Myocyte (in vitro differentiated cells): ENCODE measurements around the gene RUNX2. TPM values are rescaled to one million over a fixed set of nuclear protein-coding genes. Genes with fewer than 3 reads are reported as not detected.
"Not testable (repeated sequence)": the region's sequence is repeated elsewhere in the genome, so short reads cannot be mapped to it uniquely, and the experiment has no call there.

Experiments
- DNase-seq: peaks from one replicate; pipeline ENCODE4 v3.0.0-alpha.2; 2012; ENCODE audit warnings: low read depth
- total RNA-seq: library from RNA; depleted of rRNA; stranded (reverse); fragments of >200 nt; gene quantifications from 2 replicates; pipeline ENCODE4 v1.2.3, GENCODE V29; 2014

RUNX2 gene
- total RNA-seq, 1 donor from 2014 or later, result 7.2 TPM

DNA sequence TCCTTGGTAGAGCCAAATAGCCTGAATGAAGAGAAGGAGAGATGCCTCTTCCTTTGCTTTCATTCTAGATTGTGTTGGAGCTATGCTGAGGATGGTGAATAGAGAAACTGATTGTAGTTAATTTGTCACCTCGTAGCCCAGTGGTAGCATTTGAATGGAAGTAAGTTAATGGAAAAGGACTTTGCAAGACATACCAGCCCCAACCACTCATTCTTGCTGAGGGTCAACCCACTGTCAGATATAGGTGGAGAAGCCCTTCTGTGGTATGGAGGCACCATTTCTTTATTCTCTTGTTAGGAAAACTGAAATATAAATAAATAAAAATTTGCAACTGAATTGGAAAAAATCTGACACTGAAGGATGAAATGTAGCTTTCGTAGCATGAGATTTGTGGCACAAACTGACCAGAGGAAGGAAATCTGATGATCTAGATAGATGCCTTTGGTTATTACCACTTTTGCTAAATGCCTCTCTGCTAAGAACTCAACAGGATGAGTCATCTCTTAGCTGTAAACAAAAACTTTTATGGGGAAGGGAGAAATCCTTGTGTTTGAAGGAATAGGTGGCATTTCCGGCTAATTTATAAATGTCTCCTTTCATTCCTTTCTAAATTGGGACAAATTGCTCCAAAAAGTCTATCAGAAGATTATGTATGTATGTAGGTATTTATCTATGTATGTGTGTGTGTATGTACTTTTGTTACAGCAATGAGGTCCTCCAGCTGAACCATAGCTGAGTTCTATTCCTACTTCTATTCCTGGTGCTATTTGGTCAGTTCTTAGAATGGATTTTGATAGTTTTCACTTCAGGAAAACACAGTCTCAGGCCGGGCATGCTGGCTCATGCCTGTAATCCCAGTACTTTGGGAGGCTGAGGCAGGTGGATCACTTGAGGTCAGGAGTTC is 126.1 kb downstream of the RUNX2 start:
- peak; percentile 67 for DNase-seq

DNA sequence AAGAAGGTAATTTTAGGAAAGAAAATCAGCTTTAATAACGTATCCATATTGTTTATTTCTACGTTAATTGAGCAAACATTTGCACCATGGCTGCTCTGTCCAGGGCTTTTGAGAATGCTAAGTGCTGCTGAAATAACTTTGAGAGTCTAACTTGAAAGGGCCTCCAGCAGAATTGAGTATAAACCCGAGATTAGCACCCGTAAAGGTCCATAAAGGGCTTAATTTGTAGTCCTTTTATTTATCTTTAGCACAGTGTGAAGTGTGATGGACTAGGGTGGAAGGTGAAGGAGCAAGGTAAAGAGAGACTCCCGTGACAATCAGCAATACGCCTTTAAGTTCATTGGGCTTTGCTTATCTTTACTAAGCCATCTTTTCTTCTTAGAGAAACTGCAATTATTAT is 127.3 kb downstream of the RUNX2 start:
- DNase-seq, result no peak

DNA sequence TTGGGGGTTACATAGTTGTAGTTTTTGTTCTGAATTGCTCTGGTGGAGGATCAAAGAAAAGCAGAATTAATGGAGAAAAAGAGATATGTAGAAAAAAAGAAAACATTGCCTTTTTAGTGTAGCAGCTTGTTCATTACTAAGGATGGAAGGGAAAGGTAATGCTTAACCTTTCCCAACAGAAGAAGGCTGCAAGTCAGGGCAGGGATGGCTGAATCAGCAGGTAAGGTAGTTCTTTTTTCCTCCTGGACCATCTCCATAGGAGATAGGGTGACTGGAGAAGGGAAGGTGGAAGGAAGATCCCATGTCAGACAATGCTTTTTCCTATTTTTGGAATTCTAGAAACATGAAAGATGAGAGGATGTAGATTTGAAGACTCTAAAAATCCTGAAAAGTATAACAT is 129.0 kb downstream of the RUNX2 start:
- no peak for DNase-seq

DNA sequence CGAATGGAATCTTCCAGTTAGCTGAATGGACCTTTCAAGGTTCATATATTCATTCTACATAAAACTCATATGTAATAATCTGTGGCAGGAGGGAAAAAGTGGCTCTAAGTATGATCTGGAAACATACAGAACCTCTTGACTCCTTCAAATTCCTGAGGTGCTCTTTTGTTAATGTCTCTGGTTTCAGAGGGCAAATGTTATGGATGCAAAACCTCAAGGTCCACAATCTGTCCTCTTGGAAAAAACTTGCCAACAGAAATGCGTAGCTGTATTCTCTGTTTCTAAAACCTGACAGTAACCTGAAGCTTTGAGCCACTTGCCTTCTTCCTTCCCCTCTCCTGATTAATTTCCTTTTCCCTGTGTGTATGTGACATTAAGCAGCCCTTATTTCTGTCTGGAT is 130.5 kb downstream of the RUNX2 start:
- no peak for DNase-seq

DNA sequence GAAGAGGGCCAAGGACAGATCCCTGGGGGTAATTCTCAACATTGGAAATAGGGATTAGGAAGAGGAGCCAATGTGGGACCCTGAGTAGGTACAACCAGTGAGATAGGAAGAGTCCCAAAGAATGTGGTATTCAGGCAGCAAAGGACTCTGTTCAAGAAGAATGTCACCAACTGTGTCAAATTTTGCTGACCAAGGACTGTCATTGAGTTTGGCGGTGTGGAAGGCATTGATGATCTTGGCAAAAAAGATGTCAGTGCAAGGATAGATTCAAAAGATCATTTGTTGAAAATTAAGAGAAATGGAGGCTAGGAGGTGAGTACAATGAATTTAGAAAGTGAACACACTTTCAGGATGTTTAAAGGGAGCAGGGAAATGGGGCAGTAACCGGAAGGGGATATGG is 132.0 kb downstream of the RUNX2 start:
- no peak for DNase-seq

DNA sequence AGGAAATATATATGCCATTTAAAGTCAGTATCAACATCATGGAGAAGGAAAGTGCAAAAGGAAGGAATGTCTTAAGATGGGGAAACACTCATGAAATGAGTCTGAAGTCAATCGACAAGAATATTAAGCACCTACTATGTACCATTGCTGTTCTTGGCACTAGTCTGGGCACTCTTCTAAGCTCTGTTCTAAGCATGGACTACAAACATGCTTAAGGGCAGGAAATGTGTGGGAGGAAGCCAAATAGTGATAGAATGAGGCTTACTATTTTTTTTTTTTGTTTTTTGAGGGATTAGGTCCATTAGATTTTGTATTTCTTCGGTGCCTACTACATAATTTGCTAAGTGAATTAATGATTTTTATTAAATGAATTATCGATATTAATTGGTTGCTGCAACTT is 133.4 kb downstream of the RUNX2 start:
- DNase-seq, result no peak

DNA sequence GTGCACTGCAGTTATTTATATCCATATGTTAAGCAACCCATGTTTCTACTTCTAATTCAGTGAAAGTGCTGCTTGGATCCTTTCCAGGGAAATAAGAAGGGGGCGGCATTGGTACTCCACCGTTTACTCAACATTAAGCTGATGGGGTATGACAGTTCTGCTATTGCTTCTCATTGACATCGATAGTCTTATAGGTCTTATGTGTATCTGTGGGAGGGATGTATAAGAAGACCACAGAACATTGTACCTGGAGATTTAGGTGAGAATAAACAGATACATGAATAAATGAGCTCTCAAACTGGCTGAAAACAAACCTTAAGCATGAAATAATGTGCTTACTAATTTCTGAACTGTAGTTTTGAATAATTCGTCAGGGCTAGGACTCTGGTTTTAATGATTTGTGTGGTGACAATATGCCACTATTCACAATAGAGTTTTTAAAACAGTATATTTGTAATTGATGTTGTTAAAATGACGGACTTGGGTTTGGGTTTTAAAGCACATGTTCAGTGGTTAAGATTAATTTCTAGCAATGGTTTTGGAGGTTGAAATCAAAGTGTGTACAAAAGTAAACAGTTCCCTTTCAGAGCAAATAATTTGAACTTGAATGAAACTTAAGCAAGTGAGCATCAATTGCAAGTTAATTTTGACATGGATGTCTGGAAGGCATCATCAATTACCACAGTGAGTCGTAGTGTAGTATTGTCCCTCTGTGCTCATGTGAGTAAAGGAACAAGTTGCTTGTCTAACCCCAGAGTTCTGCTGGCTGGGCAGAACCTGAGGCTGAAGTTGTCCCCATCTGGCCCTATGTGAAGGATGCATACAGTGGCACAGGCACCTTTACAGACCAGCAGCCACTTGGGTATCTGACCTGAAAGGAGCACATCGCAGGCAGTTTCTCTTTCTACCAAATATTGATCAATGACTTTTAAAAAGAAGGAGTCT is 134.3 kb downstream of the RUNX2 start:
- no peak for DNase-seq

DNA sequence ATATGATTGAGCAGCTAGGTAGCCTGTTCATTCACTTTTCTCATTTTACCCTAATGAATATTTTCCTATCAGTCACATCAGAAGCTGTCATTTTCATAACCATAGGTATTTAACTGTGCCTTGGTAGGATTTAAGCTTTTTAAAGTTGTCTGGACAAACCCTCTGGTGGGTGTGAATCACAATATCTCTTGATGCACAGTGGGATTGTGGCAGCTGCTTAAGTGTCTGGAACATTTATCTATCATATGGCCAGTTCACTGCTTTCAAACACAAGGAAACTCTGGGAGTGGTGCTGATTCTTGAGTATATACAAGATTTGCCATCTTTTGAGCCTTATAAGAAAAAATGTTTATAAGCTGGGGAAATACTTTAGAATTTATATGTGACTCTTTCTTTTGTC is 136.6 kb downstream of the RUNX2 start:
- DNase-seq, result no peak

DNA sequence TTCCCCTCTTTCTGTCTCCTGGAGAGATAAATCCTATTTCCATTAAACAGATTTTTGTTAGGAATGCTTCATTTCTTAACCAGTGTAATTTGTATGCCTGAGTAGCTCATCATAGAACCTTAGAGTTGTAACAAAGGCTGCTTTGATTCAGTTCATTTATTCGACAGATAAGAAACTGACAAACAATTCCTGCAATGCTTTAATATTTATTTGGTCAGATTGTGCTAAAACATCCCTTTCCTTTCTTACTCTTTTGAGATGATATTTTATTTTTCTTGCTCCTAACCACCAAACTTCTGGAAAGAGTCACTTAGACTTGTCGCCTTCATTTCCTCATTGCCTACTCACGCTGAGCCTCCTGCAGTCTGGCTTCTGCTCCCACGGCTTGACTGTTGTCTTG is 138.6 kb downstream of the RUNX2 start:
- DNase-seq, result no peak

DNA sequence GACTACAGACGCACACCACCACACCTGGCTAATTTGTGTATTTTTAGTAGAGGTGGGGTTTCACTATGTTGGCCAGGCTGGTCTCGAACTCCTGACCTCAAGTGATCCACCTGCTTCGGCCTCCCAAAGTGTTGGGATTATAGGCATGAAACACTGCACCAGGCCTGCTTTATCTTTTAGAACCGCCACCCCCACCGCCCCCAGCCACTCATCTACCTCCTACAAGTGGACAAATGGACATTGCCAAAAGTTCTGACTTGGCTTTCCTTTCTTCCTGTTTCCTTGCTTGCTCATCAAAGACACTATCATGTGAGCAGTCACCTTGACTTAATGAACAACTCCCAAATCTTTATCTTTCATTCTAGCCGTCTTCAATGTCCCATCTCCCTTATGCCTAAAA is 139.3 kb downstream of the RUNX2 start:
- not testable (repeated sequence) for DNase-seq

DNA sequence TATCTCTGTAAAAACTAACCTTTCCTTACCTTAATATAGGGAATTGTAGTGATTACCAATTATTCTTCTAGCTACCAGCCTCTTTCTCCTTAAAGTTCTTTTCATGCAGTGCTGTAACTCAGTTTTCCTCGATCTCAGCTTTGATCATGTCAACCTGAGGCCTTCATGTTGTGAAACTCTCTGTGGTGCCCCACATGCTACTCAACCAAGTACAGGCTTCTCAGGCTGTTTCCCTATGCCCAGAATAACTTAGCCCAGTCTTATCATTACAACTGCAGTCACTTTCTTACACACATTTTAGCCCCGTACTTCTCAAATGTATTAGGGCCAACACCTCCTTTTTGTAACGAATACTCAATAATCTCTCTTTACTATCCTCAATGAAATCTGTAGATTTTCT is 139.7 kb downstream of the RUNX2 start:
- DNase-seq, result no peak

DNA sequence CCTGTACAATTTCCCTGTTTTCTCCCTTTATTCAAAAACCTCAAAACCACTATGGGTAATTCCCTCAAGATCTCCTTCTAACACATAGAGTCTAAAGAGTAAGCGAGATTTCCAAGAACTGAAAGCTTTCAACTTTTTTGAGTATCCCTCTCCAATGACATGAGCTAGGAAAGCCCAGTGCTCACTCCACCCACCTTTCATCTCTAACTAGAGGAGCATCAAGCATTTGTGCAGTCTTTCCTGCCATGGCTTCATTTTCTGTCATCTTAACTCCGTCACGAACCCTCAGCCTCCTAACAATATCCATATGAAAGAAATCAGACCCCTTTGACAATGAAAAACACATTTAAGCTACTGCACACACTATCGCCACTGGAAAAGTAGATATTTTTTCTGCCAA is 141.5 kb downstream of the RUNX2 start:
- no peak for DNase-seq

DNA sequence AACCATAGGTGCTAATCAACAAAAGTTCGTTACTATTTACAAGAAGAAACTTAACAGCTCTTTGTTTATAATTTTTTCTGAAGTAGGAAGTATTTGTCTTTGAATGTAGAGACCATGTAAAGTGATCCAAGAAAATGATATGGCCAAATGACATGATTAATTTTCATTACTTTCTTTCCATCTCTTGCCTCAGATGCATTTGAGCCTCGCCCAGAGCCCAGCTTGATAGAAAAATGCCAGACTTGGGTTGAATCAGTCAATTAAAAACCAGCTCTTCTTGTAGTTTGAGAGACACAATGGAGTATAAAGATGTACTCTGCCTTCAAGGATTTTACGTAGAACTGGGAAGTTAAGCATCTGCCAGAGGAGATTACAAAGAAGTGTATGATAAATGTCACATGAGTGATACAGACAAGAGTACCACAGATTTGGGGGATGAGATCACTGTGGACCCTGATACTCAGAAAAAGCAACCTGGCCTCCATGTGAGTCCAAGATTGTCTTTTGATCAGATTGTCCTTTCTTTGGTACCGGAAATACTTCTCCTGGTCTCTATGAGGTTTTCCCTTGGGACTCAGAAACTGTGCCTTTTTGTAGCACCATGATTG is 142.1 kb downstream of the RUNX2 start:
- no peak for DNase-seq

DNA sequence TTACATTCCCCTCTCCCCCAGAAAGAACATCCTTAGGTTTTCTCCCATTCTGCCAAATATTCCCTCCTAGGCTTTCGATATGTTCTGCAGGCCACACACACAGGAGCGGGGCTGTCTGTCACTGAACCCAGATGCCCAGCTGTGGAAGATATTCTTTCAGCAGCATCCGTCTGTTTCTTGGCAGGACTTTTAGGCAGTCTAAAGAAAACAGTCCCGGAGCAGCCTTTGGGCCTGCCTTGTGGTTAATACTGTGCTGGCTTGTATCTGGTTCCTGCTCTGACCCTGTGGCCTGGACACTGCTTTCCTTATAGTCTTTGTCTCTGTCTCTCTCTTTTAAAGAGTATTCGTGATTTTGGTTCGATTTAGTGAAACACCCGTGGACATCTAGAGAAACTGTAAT is 144.3 kb downstream of the RUNX2 start:
- peak; percentile 92 for DNase-seq

DNA sequence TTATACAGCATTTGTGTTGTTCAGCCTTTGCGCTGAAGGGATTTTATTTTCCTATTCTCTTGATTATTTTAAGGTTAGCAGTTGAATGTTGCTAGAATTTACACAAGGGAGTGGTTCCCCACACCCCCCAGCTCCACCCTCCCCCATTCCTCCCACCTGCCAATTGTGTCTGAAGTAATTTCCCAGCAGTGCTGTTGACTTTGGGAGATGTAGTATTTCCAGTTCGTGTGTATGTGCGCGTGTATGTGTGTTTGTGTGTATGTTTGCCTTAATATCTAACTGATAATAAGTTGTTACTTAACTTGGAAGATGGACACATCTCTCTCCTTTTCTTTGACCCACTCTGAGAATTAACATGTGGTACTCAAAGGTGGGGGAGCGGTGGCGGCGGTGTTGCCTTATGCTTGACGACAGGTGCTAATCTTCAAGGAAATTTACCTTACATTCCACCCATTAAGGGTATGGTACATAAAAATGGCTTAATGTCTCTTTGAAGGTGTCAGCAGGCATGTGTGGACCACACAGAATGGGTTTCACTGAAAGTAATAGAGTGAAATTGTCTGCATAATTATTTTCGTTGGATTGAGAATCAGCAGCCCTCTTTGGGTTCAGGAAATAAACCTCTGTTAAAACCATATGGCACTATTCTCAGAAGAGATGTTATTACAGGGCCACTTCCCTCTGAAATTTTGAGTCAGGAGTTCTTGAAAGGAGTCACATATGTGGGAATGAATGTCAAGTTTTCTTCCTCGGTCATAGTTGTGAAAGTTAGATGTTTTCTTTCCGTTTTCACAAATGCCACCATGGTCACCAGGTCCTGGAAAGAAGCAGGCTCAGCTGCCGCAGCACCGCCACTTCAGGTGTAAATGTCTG is 145.2 kb downstream of the RUNX2 start:
- DNase-seq, result peak; percentile 44

DNA sequence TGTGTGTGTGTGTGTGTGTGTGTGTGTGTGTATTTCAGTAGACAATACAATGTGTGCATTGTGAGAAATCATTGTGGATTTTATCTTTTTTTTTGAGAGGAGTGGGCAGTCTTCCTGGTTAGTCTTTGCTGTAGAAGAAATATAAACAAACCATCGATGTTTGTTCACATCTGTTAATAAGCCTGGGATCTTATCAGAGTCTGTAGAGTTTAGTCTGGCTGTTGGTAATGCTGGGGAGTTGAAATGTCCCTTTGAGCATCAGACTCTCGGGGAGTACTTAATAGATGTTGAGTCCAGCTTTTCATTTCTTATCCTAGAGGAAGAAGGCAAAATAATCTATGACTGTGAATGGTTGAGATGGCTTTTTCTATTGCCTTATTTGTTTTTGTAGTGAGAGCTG is 146.2 kb downstream of the RUNX2 start:
- no peak for DNase-seq

DNA sequence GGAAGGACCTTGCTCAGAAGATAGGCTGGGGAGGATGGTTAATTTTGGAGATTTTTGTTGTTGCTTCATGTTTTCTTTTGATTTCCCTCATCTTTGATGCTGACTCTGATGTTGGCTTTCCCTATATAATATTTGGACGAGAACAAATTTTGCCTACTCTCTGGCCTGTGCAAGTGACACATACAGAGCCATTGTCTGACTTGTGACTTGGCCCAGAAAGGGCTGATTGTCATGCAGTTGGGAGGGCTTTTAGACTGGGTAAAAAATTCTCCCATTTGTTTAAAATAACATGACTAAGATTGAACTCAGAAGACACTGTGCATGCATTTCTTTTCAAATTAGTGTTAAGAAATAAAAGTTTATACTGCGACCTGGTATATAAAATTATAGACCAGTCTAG is 148.2 kb downstream of the RUNX2 start:
- DNase-seq, result no peak

DNA sequence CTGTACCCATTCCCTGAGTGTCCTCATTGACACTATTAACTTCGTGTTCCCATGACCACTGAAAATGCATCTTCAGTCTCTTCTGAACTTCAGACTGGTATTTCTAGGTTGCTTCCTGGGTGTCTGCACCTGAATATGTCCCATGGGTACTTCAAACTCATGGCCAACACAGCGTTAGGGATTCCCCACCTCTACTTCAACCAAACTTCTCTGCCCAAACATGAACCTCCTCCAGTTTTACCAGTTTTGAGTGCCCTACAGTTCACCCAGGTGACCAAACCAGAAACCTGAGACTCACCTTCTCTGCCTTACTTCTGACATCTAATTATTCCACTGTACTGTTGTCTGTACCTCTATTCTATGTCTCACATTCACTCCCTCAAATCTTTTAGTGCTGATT is 149.1 kb downstream of the RUNX2 start:
- no peak for DNase-seq

DNA sequence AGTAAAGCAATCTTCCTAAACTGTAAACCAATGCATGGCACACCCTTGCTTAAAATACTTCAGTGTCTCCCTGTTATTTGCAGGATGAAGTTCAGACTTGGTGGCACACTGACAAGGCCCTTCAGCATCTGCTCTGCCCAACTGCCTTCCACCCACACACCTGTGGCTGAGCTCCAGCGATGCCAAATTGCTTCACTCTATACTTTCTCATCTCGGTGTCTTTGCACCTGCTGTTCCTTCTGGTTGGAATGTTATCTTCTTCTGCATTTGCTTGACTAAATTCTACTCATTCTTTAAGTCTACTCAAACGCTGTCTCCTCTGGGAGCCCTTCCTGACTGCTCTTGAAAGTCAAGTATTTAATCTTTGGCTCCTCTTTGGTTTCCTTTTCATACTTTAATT is 149.7 kb downstream of the RUNX2 start:
- DNase-seq, result peak; percentile 47

DNA sequence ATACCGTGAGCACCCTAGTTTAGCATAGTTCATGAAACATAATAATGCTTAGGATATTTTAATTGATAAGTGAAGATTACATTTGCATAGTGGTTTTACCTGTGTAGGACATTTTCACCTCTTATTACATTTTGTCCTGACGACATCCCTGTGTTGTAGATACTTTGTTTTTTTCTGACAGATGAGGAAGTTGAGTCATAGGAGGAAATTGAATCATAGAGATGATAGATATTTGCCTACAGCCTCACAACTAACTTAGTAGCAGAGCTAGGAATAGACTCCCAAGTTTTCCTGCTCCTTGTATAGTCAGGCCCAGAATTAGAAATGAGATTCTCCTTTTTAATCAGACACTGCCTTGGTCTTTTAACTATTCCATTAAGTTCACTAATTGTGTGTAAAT is 150.1 kb downstream of the RUNX2 start:
- DNase-seq, result no peak
